ENCODE data around the gene DNASE2B.

DNA sequence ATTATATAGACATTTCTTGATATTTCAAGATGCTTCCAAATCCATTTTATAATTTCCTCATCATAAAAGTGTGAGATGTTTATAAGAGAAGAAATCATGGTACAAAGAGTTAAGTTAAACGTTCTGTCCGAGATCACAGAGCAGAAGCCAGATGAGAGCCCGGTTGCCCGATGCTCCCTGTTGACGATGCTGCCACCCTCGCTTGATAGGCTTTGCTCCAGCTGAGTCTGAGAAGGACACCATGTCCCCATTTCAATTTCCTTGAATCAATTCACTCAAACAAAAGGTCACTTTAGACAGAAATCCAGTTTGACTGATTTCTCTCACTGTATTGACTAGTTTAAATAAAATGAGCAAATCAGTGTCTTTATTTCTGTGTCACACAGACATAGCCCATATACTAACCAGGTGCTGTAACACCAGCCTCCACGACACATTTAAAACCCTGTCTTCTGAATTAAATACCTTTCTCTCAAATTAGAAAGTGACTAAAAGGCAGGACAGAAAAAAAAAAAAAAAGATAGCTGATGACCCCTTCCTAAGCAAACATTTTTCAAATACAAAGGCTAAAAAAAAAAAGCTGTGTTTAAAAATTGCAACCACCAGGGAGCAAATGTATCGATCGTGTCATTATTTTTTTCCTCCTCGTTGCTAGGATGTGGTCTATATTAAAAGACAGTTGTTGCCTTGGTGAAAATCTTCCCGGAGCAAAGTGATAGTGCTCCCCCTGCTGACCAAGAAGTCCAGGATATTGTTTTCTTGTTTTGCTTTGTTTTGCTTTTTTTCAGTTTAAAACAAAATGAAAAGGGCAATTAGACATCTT lies 35.2 kb downstream of the DNASE2B start:
- no peak for TF ChIP-seq POLR2A (IDR thresholded peaks at IDR 0.05; ENCODE audit: low read length)
- TF ChIP-seq GATA1 (IDR thresholded peaks at IDR 0.05; ENCODE audit: low read depth, low read length), result no peak
